ENCODE data around the gene ERCC6L2. TPM values are rescaled to one million over a fixed set of nuclear protein-coding genes. Genes with fewer than 3 reads are reported as not detected.

ERCC6L2 gene
- polyA plus RNA-seq, 4 donors: 4.9 to 27.5 (median 9.3) TPM

DNA sequence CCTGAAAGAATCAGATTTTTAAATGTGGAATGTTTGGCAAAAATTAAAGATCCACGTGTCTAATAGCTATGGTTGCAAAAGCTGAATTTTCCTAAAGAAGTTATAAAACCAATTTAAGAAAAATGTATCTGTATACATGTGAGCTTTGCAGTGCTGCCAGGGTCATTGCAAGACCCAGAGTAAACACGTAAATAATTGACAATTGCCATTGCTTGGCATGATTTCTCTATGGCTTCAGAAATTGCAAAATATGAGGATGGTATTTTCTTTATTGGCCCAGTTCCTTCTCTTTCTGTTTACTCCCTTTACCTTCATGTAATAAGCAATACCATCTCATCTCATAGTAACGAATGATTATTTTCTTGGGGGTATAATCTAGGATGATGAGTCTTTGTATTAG lies 123.9 kb downstream of the ERCC6L2 start:
- FAIRE-seq: no peak
- Histone ChIP-seq H3K4me3 (ENCODE audit: low read depth in 1 of 3, low read length in 3 of 3) (no peak overlapping the region), H3K9me3 (ENCODE audit: control insufficient read depth in 2 of 2, insufficient read depth in 1 of 2, low read depth in 1 of 2, low read length in 1 of 2) (peaks cover 0 to 11% of the 10 kb centered on the region in 2 donors), H3K27ac (ENCODE audit: low read depth in 1 of 3, low read length in 2 of 3) (no peak overlapping the region), H3K27me3 (ENCODE audit: control insufficient read depth in 3 of 3, insufficient read depth in 3 of 3, low read length in 3 of 3) (no peaks in the 10 kb centered on the region), H3K36me3 (ENCODE audit: control insufficient read depth in 3 of 3, insufficient read depth in 2 of 3, low read depth in 1 of 3, low read length in 3 of 3) (peaks cover 0 to 2% (median under 1%) of the 10 kb centered on the region in 3 donors), H3K4me1 (ENCODE audit: control insufficient read depth in 3 of 3, insufficient read depth in 2 of 3, low read depth in 1 of 3, low read length in 2 of 3) (peaks cover 0 to 3% (median 0%) of the 10 kb centered on the region in 3 donors)
- WGBS, 3 donors: 95 to 99% (median 98%) methylated on average over 3 of the region's 3 CpGs
- DNase-seq: no peak

DNA sequence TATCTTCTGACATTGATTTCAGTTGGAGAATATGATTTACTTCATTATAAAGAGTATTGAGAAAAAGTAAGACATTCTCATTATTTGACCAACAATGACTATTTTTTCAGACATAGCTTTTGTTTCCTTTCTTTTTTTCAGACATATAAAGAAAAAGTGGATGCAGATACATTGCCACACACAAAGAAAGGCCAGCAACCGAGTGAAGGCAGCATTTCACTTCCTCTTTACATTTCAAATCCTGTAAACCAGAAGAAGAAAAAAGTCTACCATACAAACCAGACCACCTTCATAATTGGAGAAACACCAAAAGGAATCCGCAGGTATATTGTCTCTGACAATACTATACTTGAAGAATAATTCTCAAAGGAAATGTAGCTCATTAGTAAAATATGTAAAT lies 128.9 kb downstream of the ERCC6L2 start:
- WGBS, 3 donors: 66 to 93% (median 86%) methylated on average over 2 of the region's 2 CpGs
- FAIRE-seq: no peak

DNA sequence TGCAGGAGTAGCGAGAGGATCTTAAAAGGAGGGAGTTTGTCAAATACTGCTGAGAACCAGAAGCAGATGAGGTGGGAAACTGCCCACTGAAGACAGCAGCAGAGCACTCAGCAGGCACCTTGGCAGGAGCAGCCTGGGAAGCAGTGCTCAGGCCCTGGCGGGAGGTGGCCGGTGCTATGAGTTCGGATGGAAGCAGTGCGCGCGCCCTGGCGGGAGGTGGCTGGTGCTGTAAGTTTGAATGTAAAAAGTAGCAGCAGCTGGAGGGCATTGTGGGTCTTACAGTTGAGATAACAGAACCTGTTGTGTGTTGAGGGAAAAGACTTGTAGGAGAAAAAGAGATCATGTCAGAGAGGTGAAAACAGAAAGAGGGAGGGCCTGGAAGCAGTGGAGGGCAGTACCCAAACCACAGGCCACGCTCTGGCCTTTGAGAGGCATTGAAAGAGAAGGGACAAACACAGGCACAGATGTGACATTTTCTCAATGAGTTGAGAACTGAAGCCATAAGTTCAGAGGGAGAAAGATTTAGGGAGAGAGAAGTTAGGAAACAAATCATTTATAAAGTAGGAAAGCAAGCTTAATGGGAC lies 130.9 kb downstream of the ERCC6L2 start:
- FAIRE-seq (no peak), DNase-seq (no peak)
- no peak overlapping the region for H3K4me3 ChIP-seq (ENCODE audit: low read depth in 1 of 3, low read length in 3 of 3)
- H3K36me3 ChIP-seq (ENCODE audit: control insufficient read depth in 3 of 3, insufficient read depth in 2 of 3, low read depth in 1 of 3, low read length in 3 of 3): peaks cover 2 to 20% (median 9%) of the 10 kb centered on the region in 3 donors
- no peak overlapping the region for H3K27ac ChIP-seq (ENCODE audit: low read depth in 1 of 3, low read length in 2 of 3)
- WGBS, 3 donors: 97% methylated on average over 9 of the region's 9 CpGs
- peaks cover 0 to 12% of the 10 kb centered on the region in 2 donors for H3K9me3 ChIP-seq (ENCODE audit: control insufficient read depth in 2 of 2, insufficient read depth in 1 of 2, low read depth in 1 of 2, low read length in 1 of 2)
- H3K27me3 ChIP-seq (ENCODE audit: control insufficient read depth in 3 of 3, insufficient read depth in 3 of 3, low read length in 3 of 3): no peaks in the 10 kb centered on the region
- peaks cover 0 to 3% (median 0%) of the 10 kb centered on the region in 3 donors for H3K4me1 ChIP-seq (ENCODE audit: control insufficient read depth in 3 of 3, insufficient read depth in 2 of 3, low read depth in 1 of 3, low read length in 2 of 3)

More for the DNA sequence above, 128.9 kb downstream of the ERCC6L2 start:
- Histone ChIP-seq H3K36me3 (ENCODE audit: control insufficient read depth in 3 of 3, insufficient read depth in 2 of 3, low read depth in 1 of 3, low read length in 3 of 3) (peaks cover 2 to 16% (median 9%) of the 10 kb centered on the region in 3 donors), H3K27me3 (ENCODE audit: control insufficient read depth in 3 of 3, insufficient read depth in 3 of 3, low read length in 3 of 3) (no peaks in the 10 kb centered on the region), H3K4me3 (ENCODE audit: low read depth in 1 of 3, low read length in 3 of 3) (no peak overlapping the region), H3K9me3 (ENCODE audit: control insufficient read depth in 2 of 2, insufficient read depth in 1 of 2, low read depth in 1 of 2, low read length in 1 of 2) (peaks cover 0 to 11% of the 10 kb centered on the region in 2 donors), H3K4me1 (ENCODE audit: control insufficient read depth in 3 of 3, insufficient read depth in 2 of 3, low read depth in 1 of 3, low read length in 2 of 3) (no peaks in the 10 kb centered on the region), H3K27ac (ENCODE audit: low read depth in 1 of 3, low read length in 2 of 3) (no peak overlapping the region)
- no peak for DNase-seq

GRCh38 chr9:96006961-96007360 lies 131.5 kb downstream of the ERCC6L2 start:
- no peaks in the 10 kb centered on the region for H3K27me3 ChIP-seq (ENCODE audit: control insufficient read depth in 3 of 3, insufficient read depth in 3 of 3, low read length in 3 of 3)
- peaks cover 2 to 20% (median 9%) of the 10 kb centered on the region in 3 donors for H3K36me3 ChIP-seq (ENCODE audit: control insufficient read depth in 3 of 3, insufficient read depth in 2 of 3, low read depth in 1 of 3, low read length in 3 of 3)
- DNase-seq (no peak), FAIRE-seq (no peak)
- no peak overlapping the region for H3K27ac ChIP-seq (ENCODE audit: low read depth in 1 of 3, low read length in 2 of 3)
- H3K9me3 ChIP-seq (ENCODE audit: control insufficient read depth in 2 of 2, insufficient read depth in 1 of 2, low read depth in 1 of 2, low read length in 1 of 2): peaks cover 0 to 10% of the 10 kb centered on the region in 2 donors
- peaks cover 0 to 3% (median 0%) of the 10 kb centered on the region in 3 donors for H3K4me1 ChIP-seq (ENCODE audit: control insufficient read depth in 3 of 3, insufficient read depth in 2 of 3, low read depth in 1 of 3, low read length in 2 of 3)
- no peak overlapping the region for H3K4me3 ChIP-seq (ENCODE audit: low read depth in 1 of 3, low read length in 3 of 3)

GRCh38 chr9:96008502-96009222 lies 133.2 kb downstream of the ERCC6L2 start:
- Histone ChIP-seq H3K27ac (ENCODE audit: low read depth in 1 of 3, low read length in 2 of 3) (peak overlapping the region in 1 of 3 donors; percentile 65), H3K27me3 (ENCODE audit: control insufficient read depth in 3 of 3, insufficient read depth in 3 of 3, low read length in 3 of 3) (no peaks in the 10 kb centered on the region), H3K36me3 (ENCODE audit: control insufficient read depth in 3 of 3, insufficient read depth in 2 of 3, low read depth in 1 of 3, low read length in 3 of 3) (peaks cover 2 to 20% (median 12%) of the 10 kb centered on the region in 3 donors), H3K9me3 (ENCODE audit: control insufficient read depth in 2 of 2, insufficient read depth in 1 of 2, low read depth in 1 of 2, low read length in 1 of 2) (peaks cover 0 to 4% of the 10 kb centered on the region in 2 donors), H3K4me3 (ENCODE audit: low read depth in 1 of 3, low read length in 3 of 3) (no peak overlapping the region), H3K4me1 (ENCODE audit: control insufficient read depth in 3 of 3, insufficient read depth in 2 of 3, low read depth in 1 of 3, low read length in 2 of 3) (peaks cover 0 to 3% (median 0%) of the 10 kb centered on the region in 3 donors)
- FAIRE-seq (no peak), DNase-seq (no peak)
- 77 to 91% (median 88%) methylated on average over 12 of the region's 12 CpGs for WGBS, 3 donors

- FAIRE-seq (no peak), DNase-seq (no peak)
- WGBS, 3 donors: 78 to 94% (median 82%) methylated on average over 2 of the region's 2 CpGs
- Histone ChIP-seq H3K4me3 (ENCODE audit: low read depth in 1 of 3, low read length in 3 of 3) (no peak overlapping the region), H3K27ac (ENCODE audit: low read depth in 1 of 3, low read length in 2 of 3) (peak overlapping the region in 2 of 3 donors; percentile 42 to 65), H3K36me3 (ENCODE audit: control insufficient read depth in 3 of 3, insufficient read depth in 2 of 3, low read depth in 1 of 3, low read length in 3 of 3) (peaks cover 2 to 23% (median 12%) of the 10 kb centered on the region in 3 donors), H3K9me3 (ENCODE audit: control insufficient read depth in 2 of 2, insufficient read depth in 1 of 2, low read depth in 1 of 2, low read length in 1 of 2) (peaks cover 0 to 4% of the 10 kb centered on the region in 2 donors), H3K4me1 (ENCODE audit: control insufficient read depth in 3 of 3, insufficient read depth in 2 of 3, low read depth in 1 of 3, low read length in 2 of 3) (peaks cover 0 to 3% (median 0%) of the 10 kb centered on the region in 3 donors), H3K27me3 (ENCODE audit: control insufficient read depth in 3 of 3, insufficient read depth in 3 of 3, low read length in 3 of 3) (no peaks in the 10 kb centered on the region)
Measured at GRCh38 chr9:96009223-96009602, 133.7 kb downstream of the ERCC6L2 start.

- Histone ChIP-seq H3K4me3 (ENCODE audit: low read depth in 1 of 3, low read length in 3 of 3) (no peak overlapping the region), H3K9me3 (ENCODE audit: control insufficient read depth in 2 of 2, insufficient read depth in 1 of 2, low read depth in 1 of 2, low read length in 1 of 2) (peaks cover 0 to 4% of the 10 kb centered on the region in 2 donors), H3K36me3 (ENCODE audit: control insufficient read depth in 3 of 3, insufficient read depth in 2 of 3, low read depth in 1 of 3, low read length in 3 of 3) (peaks cover 2 to 23% (median 11%) of the 10 kb centered on the region in 3 donors), H3K27ac (ENCODE audit: low read depth in 1 of 3, low read length in 2 of 3) (peak overlapping the region in 2 of 3 donors; percentile 47 to 82), H3K4me1 (ENCODE audit: control insufficient read depth in 3 of 3, insufficient read depth in 2 of 3, low read depth in 1 of 3, low read length in 2 of 3) (peaks cover 0 to 3% (median 0%) of the 10 kb centered on the region in 3 donors), H3K27me3 (ENCODE audit: control insufficient read depth in 3 of 3, insufficient read depth in 3 of 3, low read length in 3 of 3) (no peaks in the 10 kb centered on the region)
- FAIRE-seq: no peak
- 50 to 79% (median 59%) methylated on average over 4 of the region's 4 CpGs for WGBS, 3 donors
- DNase-seq: peak in 1 of 2 donors; percentile 56
Measured at GRCh38 chr9:96009690-96010472, 134.4 kb downstream of the ERCC6L2 start.

GRCh38 chr9:96014078-96014477 lies 138.6 kb downstream of the ERCC6L2 start:
- Histone ChIP-seq H3K27ac (ENCODE audit: low read depth in 1 of 3, low read length in 2 of 3) (peak overlapping the region in 1 of 3 donors; percentile 22), H3K36me3 (ENCODE audit: control insufficient read depth in 3 of 3, insufficient read depth in 2 of 3, low read depth in 1 of 3, low read length in 3 of 3) (peaks cover 0 to 21% (median 3%) of the 10 kb centered on the region in 3 donors), H3K4me3 (ENCODE audit: low read depth in 1 of 3, low read length in 3 of 3) (no peak overlapping the region), H3K9me3 (ENCODE audit: control insufficient read depth in 2 of 2, insufficient read depth in 1 of 2, low read depth in 1 of 2, low read length in 1 of 2) (peaks cover 0 to 4% of the 10 kb centered on the region in 2 donors), H3K27me3 (ENCODE audit: control insufficient read depth in 3 of 3, insufficient read depth in 3 of 3, low read length in 3 of 3) (no peaks in the 10 kb centered on the region), H3K4me1 (ENCODE audit: control insufficient read depth in 3 of 3, insufficient read depth in 2 of 3, low read depth in 1 of 3, low read length in 2 of 3) (peaks cover 0 to 3% (median 0%) of the 10 kb centered on the region in 3 donors)
- DNase-seq: peak in 1 of 2 donors; percentile 61
- 78 to 86% (median 79%) methylated on average over 6 of the region's 6 CpGs for WGBS, 3 donors
- no peak for FAIRE-seq
